8988T (cell line): ENCODE measurements around the gene TELO2.

Experiments used
- DNase-seq: peaks from one replicate; pipeline ENCODE4 v3.0.0; 2011

Gene TELO2

DNA sequence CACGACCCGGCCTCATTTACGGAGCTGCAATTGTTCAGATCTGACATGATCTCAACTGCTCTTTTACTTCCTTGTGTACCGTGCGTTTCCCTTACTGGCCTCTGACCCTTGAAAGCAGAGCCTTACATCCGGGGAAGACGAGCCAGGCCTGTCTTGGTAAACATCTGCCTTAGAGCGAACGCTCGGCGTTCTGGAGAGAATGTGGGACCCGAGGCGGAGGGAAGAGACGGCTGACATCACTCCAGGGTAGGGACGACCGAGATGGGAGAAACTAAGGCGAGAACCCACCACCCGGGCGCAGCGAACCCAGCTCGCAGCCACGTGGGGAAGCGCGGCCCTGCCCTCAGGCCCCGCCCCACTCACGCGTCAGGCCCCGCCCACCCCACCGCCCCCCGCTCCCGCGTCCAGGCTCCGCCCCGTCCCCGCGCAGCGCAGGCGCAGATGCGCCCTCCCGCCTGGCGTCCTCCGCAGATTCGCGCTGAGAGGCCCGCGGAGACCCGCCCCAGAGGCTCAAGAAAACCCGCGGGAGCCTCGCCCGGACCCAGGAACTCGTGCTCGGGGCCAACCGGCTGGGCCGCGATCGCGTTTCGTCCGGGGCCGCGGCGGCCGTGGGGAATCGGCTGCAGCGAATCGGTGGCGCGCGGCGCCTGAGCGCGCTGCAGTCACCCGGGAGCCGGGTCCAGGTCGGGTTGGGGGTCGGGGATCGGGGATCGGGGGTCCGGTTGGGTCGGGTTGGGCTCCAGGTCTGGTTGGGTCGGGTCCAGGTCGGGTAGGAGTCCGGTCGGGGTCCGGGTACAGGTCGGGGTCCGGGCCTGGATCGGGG is at the start of gene TELO2:
TELO2 (plus strand) TSS at position 438 of the 823 bp plus-strand sequence. CDS start 922 bp downstream, outside the sequence.
- DNase-seq, result peak; percentile 84

DNA sequence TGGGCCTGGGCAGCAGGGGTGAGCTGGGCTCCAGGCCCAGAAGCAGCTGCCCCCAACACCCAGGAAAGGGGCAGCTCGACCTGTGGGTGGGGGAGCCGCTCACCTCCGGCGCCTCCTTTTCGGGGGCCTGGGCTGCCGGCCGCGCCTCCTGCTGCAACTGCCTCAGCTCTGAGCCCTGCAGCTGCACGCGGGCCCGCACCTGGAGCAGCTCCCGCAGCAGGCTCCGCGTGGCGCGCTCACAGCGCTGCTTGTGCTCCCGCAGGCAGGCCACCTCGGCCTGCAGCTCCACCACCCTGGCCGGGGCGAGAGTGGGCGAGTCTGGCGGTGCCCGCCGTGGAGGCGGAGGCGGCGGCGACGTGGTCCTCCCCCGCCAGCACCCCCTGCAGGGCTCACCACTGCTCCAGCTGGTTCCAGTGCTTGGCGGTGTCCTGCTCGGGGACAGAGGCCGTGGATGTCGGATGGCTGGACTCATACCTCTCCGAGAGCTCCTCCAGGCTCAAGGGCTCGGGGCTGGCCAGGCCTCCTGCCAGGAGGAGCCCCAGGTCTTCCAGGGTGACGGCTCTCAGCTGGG is 49.7 kb upstream of the TELO2 start:
- DNase-seq, result no peak

DNA sequence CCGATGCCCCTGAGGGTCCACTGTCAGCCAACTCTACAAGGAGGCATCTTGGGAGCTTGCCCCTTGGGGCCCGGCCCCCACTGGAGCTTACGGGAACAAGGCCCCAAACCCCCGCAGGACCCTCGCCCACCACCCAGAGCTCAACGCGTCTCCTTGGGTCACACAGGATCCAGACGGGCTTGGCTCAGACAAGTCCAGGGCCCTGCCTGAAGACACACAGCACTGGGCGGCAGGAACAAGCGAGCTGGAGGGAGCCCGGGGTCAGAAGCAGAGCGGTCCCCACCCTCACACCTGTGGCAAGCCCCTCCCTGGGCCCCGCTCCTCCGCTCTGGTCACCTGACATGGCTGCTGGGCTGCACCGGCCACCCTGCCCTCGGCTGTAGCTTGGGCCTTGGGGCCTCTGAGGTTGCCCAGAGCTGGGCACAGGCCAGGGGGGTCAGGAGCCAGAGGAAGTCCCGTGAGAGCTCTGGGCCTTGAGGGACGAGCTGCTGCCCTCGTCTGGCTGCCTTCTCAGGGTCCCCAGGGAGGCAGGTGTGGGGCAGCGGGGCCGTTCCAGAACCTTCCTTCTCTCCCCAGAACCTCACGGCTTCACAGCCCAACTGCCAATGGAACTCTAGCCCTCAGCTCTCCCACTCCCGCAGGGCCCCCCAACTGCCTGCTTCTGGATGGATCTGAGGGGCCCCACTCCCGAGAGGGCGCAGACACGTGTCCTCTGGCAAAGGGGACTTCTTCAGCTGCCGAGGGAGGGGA is 49.0 kb upstream of the TELO2 start, which contains the start of gene CCDC154:
CCDC154 (minus strand) TSS at position 577 of the 750 bp plus-strand sequence; CDS start at position 343, 234 bp downstream.
- DNase-seq, result no peak

DNA sequence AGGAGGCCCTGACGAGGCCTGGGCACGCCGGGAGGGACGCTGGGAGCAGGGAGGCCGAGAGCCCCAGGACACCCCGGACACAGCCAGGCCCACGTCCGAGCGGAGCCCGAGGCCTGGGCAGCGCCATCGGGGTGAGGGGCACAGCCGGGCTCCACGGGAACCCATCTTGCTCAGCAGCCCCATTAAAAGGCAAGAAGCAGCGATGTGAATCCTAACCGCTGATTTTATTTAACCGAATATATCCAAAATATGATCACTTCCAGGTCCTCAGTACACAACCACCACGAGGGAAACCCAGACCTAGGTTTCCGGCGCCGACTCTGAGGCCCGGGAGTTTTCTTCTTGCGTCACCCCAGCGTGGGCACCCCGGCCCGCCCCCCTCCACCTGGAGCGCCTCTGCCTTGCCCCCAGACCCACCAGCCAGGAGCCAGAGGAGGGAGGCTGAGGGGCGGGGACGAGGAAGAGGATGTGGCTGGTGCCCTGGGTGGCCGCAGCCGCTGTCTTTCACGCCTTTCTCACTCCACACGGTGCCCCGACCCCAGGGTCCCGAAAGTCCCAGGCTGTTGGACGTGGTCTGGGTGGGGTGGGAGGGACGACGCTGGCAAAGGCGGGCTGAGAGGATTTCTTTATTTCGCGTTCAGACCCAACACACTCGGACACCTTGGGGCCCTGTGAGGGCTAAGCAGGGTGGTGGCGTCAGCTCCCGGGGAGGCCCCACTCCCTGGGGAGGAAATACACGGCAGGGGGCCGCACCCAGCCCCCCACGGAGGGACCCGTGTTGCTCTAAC is 48.2 kb upstream of the TELO2 start:
- no peak for DNase-seq

DNA sequence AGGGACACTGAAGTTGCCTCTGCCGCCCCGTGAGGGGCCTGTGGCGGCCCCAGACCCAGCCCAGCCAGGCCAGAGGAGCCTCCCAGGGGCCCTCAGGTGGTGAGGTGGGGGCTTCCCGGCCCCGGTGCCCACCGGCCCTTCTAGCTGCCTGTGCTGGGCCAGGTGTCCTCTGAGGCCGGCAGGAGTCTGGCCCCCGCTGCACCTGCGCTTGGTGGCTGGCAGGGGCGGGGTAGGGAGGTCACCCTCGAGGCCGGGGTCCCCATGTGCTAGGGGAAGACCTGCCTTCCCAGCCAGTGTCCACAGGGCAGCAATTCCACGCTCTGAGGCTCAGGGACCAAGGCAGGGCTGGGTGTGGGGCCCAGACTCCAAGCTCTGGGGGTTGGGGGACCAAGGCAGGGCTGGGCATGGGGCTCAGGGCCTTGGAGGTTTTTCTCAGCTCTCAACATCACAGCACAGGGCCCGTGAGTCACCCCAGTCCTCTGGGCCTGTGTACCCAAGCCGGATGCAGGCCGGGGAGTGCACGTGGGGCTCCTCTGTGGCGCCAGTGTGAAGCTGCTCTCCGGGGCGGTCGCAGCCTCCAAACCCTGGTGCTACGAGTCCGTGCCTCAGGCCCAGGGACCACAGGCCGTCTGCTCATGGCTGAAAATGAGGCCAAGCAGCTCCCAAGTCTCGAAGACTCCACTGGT is 47.5 kb upstream of the TELO2 start:
- no peak for DNase-seq

DNA sequence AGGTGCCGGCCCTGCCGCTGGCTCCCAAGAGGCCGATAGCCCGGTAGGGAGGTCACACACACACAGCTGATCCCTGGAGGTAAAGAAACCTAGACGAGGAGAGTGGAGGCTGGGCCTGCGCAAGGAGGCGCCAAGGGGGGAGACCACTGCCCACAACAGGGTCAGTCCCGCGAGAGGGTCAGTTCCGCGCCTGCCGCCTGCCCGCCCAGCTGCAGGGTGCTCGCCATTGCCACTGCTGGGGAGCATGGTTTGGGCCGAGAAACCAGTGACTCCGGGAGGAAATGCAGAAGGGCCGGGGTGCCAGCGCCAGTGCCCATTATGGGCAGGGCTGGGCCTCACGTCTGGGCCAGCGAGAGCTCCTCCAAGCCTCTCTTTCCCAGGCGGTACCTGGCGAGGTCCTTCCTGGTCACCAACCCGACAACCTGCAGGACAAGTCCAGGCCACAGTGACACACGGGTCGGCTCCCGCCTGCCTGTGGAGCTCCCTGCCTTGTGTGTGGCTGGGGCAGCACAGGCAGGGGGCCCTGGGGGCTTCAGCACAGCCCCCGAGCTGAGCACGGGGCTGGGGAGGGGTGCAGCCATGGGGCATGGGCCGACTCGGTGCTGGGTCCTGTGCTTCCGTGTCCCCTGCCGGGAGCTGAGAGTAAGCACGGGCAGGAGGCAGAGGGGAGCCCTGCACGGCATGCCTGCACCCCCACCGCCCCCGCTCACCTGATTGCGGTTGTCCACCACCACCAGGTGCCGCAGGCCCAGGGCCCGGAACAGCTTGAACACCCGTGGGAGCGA is 46.7 kb upstream of the TELO2 start:
- no peak for DNase-seq

DNA sequence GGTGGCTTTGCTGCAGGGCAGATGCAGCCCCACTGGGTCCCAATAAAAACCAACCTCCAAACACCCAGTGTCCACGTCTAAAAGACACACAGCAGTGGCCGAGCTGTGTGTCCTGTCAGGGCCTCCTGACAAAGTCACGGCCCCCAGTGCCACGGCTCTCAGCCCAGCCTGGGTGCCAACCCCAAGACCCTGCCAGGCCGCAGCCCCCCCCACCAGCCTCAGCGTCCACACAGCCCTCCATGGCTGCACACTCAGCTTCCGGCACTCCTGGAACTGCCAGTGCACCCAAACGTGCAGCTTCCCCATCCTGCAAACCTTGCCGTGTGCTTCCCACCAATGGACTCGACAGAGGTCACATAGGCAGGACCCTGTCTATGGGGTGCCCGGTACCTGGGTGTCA is 45.2 kb upstream of the TELO2 start:
- no peak for DNase-seq

DNA sequence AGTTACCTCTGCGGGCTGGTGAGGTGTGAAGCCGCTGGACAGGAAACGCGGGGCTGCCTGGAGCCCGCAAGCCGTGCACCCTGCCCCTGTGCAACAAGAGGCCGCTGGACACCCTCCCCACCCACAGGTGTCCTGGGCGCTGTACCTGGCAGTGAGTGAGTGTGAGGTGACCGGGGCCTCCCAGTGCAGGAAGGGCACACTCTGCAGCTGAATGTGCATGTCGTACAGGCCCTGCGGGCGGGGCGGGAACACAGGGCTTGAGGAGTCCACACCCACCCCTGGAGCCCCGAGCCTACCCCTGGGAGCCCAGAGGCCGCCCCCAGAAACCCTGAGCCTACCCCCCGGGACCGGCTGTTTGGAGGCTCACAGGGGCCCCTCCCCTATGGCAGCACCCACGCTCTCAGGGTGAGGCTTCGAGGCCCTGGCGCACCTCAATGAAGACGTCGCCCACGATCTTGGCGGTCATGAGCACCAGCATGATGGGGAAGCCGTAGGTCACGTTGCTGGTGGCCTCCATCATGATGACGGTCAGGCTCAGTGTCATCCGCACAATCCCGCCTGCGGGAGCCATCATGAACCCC is 44.5 kb upstream of the TELO2 start:
- no peak for DNase-seq

DNA sequence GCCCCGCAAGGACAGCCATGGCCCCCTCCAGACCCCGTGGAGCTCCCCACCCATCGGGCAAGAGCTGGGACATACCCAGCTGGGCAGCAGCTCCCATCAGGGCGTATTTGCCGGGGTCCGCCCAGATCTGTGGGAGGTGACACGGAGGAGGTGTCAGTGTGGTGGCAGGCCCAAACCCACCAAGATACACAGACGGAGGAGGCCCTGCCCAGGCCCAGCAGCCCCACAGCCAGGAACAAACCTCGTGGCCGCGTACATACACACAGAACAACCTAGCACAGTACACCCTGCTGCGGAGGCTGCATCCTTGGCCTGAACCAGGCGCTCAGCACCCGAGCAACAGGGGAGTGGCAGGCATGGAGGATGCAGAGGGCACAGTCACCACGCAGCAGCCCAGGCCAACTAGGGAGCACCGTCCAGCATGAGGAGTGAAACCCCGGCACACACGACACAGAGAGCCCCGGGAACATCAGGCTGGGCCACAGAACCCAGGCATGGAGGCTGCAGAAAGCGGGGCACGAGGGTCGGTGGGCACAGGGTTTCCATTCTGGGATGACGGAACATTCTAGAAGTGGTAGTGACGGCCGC is 43.9 kb upstream of the TELO2 start:
- no peak for DNase-seq

DNA sequence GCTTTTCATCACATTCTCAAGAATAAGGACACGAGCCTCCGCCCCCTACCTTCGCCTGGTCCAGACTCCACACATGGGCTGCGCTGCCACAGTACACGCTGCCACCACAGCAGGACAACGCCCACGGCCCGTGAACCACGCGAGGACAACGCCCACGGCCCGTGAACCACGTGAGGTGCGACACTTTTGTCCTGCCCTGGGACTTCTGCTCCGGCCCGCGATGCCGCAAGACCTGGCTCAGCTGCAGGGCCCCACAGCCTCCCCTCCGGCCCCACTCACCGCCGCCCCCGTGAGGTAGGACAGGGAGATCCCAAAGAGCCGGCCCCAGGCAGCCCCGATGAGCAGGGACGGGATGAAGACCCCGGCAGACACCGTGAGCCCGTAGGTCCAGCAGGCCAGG is 42.9 kb upstream of the TELO2 start:
- no peak for DNase-seq

DNA sequence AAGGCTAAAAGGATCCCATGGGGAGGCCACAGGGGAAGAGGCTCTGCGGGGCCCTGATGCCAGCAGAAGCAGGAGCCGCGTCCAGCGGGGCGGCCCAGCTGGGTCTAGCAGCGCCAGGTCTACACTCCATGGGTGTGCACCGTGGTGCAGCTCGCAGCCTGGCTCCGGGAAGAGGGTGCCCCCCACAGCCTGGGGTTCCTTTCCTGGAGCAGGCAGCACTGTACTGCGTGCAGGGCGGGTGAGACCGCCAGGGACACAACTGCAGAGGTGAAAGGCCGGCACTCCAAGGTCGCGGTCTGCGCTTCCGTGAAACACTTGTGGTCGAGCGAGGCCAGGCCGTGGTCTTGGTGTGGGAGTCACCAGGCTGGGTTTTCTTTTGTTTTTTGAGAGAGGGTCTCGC is 42.3 kb upstream of the TELO2 start:
- DNase-seq, result no peak

DNA sequence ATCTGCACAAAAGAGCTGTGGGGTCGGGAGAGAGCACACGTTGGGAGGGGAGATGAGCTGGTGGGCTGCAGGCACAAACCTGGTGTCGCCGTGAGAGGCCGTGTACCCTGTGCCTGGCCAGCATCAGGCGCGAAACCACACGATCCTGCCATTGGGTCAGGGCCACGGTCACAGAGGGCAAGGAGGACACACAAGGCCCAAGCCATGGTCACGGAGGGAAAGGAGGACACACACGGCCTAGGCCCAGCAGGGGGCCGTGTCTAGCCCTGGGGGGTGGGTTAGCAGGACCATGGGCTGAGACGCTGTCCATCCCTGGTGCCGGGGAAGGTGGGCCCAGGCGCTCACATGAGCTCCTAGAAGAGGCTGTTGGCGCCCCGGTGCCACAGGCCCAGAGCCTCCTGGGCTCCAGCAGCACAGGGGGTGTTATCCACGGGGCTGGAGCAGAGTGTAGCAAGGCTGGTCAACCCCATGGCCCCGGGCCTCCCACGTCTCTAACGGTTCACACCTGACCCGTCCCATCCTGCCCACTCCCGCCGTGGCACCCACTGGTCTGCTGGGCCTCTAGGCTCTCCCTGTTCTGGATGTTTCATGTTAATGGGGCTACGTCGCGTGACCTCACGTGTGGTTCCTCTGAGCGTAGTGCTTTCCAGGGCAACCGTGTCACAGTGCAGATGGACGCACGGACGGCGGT is 41.3 kb upstream of the TELO2 start:
- no peak for DNase-seq

DNA sequence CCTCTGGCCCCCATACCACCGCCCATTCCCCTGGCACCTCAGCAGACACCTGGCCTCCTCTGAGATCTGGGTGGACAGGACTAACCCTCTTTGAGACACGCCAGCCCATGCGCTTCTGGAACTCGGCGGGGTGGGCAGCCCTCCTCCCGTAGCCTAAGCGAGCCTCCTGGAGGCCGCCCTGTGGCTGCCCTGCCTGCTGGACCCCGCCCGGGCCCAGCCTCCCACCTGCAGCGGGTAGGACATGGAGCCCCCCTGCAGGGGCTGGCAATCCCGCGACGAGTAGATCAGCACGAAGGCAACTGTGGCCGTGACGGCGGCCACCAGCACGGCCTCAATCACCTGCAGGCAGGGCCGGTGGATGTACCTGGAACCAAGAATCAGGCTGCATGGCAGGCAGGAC is 40.6 kb upstream of the TELO2 start:
- DNase-seq, result no peak

DNA sequence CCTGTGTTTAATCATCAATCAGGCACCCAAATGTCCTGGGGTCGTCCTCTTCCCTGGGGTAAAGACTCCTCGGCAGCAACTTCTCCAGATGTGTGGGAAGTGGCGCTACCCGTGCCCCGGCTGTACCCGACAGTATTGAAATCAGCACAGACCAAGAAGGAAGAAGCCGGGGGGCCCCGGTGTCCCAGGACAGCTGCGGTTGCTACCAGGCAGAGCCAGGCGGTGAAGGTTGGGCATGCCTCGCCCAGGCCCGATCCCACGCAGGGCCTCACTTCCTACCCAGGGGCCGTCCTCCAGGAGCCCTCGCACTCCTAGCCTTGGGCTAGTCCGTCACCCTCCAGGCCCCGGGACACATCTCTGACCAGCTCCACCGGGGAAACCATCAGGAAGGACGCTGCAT is 39.8 kb upstream of the TELO2 start:
- DNase-seq, result no peak

DNA sequence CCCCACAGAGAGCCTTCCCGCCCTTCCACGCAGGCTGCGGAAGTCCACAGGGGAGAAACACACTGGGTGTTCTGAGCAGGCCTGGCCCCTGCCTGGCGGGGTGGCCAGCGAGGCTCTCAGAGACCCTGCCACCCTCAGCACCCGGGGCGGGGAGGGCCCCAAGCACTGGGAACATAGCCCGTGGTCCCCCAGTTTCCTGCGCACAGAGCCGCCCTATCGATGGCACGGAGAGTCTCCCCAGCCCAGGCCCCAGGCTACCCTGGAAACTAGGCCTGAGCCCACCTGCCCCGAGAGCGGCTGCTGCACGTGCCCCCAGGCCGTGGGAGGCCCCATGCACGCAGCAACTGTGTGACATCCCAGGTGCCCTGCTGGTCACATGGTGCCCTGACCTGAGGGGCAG is 38.6 kb upstream of the TELO2 start:
- no peak for DNase-seq

DNA sequence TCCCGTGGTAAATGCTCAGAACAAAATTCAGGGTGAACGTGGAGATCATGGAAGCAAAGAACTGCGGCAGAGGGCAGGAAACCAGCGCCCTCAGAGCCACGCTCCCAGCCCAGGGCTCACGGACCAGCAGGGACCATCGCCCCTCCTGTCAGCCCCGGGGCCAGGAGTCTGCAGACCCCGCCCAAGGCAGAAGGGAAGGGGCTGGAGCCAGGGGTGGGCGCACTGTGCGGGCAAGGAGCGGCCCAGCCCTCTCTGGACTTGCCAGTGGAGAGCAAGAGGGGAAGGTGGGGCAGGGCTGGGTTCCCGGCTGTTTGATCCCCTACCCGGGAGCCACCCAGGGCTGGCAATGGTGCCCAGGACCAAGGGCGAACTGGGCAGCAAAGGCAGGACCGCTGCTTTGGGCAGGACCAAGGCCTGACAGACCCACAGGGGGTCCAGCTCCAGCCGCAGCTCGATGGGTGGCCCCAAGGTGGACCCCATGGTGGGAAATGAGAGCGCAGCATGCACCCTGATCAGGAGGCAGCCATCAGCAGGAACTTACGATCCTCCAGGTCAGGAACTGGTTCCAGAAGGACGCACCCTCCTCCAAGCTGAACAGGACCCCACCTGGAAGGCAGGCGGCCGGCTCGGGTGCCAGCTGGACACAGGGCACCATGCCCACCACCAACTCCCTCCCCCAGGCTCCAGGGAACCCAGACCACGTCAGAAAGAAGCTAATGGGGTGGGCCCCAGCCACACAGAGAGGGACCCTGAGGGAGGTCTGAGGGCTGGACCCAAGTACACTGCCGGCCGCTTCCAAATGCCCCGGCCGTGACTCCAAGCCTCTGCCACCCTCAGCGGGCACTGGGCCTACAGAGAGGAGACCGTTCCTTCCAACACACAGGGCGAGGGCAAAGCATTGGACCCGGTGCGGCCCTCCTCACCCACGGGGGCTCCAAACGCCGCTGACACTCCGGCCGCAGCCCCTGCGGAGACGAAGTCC is 37.7 kb upstream of the TELO2 start:
- DNase-seq, result no peak

DNA sequence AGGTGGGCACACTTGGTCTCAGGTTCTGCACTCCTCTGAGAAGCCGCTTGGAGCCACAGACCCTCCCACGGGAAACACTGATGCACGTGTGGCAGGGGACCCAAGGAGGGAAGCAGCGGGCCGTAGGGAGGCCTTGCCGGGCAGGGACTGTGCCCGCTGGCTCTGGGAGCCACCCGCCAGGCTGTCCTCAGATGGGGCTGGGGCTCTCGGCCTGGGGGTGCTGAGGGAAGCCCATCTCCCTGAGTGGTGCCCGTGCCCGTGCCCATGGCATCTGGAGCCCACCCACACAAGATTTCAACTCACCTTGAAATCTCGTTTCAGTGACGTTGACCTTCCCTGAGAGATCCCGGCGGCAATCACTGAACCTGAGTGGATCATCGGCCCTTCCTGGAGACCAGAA is 36.2 kb upstream of the TELO2 start:
- DNase-seq, result no peak

DNA sequence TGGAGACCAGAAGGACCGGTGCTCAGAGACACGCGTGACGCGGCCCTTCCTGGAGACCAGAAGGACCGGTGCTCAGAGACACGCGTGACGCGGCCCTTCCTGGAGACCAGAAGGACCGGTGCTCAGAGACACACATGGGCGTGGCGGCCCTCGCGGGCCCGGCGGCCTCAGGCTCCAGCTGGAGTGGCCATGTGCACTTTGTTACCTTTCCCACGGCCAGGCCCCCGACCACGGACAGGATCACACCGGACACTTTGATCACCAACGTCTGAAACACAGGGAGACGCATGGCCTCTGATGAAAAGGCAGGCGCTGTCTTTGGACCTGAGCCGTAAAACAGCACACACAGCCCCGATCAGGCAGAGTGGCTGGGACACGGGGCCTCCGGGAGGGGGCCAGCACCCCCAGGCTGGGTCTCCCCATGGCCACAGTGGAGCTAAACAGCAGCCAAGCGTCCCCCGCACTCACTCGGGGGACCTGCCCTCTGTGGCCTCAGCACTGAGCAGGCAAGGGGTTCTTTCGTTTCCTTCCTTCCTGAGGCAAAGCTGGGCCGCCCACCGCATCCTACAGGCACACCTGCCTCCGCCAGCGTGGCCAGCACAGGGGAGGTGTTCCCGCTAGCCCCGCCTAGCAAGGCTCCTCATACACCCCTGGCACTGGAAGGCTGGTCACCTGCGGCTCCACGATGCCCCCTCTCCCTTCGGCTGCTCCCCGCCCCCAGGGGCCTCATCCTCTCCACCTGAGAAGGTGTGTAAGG is 35.5 kb upstream of the TELO2 start:
- no peak for DNase-seq
